Measurements from ENCODE around the gene UQCRC1.
A peak's percentile ranks its signal among the peaks of the same experiment; 100 is the strongest.

UQCRC1 gene

DNA sequence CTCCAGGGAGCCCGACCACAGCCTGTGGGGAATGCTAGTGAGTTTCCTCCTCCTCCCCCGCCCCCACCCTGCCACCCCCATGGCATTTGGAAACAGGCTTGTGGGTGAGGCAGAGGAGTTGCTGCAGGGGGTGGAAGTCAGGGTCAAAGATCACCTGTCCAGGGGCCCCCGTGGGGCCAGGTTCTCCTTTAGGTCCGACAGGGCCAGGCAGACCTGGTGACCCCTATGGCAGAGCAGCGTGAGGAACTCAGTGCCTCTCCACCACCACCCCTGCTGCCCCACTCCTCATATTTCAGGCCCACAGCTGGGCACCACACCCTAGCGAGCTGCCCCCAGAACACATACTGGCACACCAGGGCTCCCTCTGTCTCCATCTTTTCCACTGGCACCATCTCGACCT, 36.9 kb downstream of the UQCRC1 start:
- no peak for DNase-seq (ENCODE audit: low read depth, low spot score)

DNA sequence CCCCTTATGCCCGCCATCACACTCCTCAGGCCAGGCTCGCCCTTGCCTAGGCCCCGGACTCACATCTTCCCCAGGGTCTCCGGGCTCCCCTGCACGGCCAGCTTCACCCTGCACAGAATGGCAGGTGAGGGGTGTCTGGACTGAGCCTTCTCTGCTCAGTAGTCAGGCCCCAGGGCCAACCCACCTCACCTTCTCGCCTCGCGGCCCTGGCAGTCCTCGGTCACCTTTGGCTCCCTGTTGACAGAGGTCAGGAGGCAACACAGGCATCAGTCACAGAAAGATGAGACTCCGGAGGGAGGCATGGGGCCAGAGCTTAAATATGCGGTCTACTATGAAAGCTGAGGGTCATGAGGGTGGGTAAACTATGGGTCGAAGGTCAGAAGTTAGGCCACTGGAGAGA, 37.5 kb downstream of the UQCRC1 start:
- no peak for DNase-seq (ENCODE audit: low read depth, low spot score)

DNA sequence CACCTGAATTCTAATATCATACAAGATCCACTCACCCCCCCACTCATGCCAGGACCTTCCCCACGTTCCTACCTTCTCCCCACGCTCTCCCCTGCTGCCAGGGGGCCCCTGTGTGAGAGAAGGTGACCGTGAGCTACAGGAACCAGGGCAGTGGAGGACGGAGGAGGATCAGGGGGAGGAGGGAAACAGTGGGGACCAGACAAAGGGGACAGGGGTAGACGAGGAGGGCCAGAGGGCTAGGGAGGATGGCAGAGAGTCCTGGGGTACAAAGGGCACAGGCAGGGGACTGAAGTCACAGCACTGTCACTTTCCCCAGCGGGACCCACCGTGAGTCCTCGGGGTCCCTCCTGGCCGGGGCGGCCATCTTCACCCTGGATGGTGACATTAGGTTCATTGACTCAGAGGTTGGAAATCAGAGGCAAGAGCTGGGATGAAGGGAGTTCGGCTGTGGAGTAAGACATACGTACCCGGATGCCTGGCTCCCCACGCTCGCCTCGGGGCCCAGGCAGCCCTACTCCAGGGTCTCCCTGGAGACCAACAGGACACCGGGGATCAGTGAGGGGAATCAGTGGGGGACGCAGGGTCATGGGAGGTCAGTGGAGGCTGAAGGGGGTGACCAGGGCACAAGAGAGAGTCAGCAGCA, 39.5 kb downstream of the UQCRC1 start:
- DNase-seq (ENCODE audit: low read depth, low spot score) = no peak

DNA sequence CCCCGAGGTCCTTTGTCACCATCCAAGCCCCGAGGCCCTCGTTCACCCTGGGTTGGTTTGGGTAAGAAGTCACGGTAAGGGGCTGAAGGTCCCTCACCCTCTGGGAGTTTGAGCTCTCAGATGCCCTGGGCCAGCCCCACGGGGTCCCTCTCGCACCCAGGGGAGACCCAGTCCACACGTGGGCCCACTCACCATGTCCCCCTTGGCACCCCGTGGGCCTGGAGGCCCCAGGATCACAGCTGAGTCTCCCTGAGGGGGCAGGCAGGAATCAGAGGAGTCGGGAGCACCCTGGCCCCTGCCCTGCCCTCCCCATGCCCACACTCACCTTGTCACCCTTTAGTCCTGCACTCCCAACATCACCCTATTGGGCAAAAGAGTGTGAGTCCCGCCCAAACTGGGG, 40.0 kb downstream of the UQCRC1 start:
- DNase-seq (ENCODE audit: low read depth, low spot score) = no peak

DNA sequence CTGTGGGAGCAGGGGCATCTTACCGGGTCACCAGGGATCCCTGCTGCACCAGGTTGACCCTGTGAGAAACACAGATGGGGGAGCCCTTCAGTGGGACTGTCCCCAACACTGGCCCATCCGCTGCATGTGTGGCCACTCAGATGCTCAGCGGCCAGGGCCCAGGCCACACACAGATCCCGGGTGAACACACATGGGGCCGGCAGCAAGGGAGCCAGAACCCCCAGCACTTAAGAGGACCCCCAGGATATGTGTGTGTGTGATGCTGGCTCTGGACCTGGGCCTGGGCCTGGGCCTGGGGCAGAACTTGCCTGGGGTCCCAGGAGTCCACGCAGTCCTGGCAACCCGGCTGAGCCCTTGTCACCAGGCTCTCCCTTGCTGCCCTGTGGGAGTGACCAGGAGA, 41.0 kb downstream of the UQCRC1 start:
- no peak for DNase-seq (ENCODE audit: low read depth, low spot score)

DNA sequence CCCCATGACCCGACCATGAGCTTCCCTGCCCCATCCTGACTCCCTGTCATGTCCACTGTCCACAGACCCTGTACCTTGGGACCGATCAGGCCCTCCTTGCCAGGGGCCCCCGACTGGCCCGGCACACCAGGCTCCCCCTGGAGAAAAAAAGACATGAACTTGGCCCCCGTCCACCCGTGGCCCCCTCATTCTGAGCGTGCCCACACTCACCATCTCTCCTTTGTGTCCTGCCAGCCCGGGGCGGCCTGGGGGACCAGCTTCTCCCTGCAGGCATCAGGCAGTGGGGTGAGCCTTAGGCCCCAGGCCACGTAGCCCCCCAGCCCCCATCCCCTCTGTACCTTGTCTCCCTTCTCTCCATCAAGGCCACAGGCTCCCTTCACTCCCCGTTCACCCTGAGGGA, 41.9 kb downstream of the UQCRC1 start:
- DNase-seq (ENCODE audit: low read depth, low spot score) = no peak

DNA sequence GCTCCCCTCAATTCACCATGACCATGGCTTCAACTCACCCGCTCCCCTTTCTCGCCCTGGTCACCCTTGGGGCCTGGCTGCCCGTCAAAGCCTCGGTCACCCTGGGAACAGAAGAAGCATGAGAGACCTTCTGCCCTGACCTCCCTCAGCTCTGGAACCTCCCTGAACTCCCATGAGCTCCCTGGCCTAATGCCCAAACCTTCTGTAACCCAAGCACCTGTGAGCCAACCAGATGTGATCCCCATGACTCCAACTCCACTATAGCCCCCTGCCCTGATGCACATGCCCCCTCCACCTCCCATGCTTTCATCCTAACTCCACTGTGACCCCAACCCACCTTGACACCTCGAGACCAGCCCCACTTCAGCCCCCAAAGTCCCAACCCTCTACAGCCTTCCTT, 42.4 kb downstream of the UQCRC1 start:
- DNase-seq (ENCODE audit: low read depth, low spot score) = no peak

DNA sequence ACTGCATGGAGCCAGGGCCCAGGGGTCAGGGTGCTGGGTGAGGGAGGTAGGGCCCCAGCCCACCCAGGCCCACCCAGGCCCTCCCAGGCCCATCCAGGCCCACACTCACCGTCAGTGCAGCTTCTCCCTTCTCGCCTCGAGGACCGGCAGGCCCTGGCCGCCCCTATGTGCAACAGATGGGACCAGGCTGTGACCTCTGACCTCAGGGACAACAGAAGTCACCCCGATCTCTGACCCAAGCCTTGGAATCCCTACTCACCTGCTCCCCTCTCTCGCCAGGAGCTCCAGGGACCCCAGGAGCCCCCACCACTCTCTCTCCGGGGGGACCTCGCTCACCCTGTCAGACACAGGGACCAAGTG, 43.1 kb downstream of the UQCRC1 start:
- no peak for DNase-seq (ENCODE audit: low read depth, low spot score)

DNA sequence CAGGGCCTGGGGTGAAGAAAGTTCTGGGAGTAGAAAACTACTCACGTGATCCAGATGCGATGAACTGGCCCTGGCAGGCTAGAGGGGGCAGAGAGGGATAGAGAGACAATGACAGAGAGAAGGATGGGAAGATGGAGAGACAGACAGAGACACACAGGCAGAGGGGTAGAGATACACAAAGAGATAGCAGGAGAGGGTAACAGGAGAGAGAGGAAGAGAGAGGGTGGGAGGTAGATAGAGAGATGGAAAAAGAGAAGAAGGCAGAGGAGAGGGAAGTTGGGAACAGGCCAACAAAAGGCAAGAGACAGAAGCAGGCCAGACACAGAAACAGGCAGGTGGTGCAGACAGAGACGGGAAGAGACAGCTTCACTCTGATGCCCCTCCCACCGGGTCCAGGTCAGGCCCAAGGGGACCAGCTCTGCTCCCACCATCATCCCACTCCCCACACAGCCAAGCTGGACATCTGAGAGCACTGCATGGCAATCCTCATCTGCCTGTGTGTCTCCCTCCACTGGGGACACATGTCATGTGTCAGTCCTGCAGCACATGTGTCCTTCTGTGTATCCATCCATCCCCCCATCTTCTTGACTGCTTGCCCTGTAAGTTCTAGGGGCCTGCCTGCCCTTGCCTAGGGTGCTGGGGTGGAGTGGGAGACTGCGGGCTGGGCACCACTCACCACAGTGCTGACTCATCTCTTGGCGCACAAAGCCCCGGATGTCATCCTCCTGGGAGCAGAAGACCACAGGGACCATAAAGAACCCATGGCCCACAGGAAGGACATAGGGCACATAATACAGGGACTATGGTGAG, 43.6 kb downstream of the UQCRC1 start:
- DNase-seq (ENCODE audit: low read depth, low spot score) = peak; percentile 86

DNA sequence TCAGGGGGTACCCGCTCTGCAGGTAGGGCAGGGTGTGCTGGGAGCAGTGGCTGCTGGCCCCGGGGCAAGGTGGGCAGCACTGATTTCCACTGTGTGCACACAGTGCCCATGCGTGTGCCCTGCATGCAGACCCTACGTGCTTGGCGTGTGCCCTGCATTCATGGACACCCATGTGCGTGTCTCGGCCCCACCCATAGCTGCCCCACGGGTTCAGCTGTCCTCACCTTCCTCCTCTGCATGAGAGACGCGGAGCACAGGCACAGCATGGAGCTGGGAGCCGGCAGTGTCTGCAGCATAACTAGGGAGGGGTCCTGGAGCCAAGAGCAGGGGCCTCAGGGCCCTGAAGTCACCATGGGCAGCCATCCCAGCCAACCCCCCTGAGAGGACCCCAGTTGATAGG, 44.3 kb downstream of the UQCRC1 start:
- no peak for DNase-seq (ENCODE audit: low read depth, low spot score)

DNA sequence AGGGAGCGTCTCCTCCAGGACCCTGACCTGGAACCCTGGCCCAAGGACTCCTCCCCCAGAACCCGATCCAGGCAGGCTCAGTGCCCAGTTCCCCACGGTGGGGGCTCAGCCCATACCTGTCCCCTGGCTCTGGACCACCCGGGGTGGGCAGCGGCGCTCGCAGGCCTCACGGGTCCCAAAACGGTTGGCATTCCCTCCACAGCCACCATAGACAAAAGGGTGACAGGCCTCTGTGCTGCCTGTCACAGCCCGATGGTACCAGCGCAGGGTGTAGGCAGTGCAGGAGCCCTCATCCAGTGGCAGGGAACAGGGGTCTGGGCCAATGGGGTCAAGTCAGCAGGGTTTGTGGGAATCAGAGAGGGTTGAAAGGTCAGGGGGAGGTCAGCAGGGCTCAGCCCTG, 44.8 kb downstream of the UQCRC1 start:
- no peak for DNase-seq (ENCODE audit: low read depth, low spot score)

DNA sequence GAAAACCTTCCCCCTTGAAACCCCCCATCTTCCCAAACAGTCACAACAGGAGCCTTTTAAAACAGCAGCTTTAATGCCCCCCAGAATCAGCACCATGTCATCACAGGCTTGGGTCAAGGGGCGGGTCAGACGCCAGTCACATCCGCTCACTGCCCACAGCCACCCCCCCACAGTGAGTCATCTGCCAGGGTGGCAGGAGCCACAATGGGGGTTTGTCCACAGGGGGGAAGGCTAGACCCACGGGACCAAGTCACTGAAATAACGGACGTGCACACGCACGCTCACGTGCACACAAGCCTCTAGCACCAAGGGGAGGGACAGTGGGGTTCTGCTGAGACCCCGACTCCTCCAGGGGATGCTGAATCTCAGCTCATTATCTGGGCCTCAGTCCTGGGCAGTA, 45.4 kb downstream of the UQCRC1 start:
- DNase-seq (ENCODE audit: low read depth, low spot score) = peak; percentile 86

DNA sequence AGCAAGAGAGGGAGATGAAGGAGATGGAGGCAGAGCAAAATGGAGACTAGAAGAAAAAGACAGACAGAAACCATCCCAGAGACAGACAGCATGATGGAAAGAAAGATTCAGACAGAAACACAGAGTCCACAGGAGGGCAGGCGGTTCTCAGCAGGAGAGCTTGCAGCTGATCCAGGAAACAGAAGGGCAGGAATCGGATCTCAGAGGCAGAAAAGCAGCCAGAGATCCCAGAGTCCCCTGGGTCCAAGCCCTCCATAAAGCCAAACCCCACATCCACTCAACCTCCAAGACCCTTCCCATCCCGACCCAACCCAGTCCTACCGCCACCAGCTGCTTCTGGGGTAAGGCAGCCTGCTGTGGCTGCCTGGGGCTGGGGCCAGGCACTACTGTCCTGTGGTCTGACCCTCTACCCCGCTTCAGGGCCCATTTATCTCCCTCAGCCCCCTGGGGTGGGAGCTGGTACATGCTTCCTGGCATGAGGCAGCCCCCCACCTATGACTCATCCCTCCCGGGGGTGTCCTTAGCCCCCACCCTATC, 46.0 kb downstream of the UQCRC1 start, which contains the start of gene UCN2:
Gene UCN2 (minus strand): TSS at position 400 of the 537 bp plus-strand sequence. CDS start 657 bp downstream, outside the sequence.
- peak; percentile 53 for DNase-seq (ENCODE audit: low read depth, low spot score)

DNA sequence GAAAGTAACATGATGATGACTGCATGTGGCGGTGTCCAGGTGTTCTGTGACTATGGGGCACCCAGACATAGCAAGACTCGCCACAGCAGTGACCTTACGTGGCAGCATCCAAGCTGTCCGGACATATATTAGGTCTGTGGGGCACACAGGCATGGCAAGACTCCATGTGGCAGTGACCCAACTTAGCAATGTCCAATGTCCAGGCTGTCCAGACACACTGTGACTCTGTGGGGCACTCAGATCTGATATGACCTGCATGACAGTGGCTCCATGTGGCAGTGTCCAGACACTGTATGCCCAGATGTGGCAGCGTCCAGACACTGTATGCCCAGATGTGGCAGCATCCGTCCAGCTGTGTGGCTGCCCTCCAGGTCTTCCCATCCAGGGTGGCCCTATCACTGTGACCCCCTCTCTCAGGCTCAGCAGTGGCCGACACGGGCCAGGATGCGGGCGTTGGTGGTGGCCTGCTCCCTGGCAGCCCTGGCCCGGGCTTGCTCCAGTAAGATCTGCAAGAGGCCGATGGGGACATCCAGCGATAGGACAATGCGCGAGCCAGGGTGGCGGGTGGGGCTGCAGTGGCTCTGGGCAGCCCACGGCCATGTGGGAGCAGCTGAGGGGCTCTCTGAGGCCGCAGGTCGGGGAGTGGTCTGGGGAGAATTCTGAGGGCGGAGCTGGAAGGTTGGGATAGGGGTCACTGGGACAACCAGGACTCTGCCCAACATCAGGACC, 46.9 kb downstream of the UQCRC1 start:
- DNase-seq (ENCODE audit: low read depth, low spot score) = no peak

DNA sequence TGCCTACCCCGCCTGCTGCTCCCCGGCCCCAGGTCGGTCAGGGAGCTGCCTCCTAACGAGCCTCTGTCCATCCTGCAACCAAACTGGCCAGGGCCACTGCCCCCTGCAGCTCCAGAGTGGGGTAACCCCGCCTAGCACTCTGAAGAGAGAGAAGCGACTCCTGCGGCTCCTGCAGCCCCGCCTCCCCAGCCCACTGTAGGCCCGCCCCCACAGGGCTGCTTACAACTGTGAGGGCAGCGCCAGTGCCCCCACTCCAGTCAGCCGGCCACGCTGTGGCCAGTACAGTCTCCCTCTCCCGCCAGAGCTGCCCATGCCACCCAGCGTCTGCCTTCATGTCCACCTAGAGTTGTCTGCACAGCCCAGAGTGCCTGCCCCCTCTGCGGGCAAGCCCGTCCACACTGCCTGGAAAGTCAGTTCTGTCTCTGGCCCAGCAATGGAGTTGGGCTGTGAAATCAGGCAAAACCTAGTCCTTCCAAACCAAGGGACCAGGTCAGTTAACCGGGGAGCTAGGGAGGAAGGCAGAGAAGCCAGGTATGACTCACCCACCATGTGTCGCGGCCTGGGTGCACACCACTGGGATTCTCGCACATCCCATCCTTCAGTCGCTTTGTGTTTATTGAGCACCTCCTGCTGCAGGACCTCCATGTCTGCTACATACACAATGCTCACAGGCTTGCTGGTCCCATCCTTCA, 48.3 kb downstream of the UQCRC1 start:
- peak; percentile 80 for DNase-seq (ENCODE audit: low read depth, low spot score)

DNA sequence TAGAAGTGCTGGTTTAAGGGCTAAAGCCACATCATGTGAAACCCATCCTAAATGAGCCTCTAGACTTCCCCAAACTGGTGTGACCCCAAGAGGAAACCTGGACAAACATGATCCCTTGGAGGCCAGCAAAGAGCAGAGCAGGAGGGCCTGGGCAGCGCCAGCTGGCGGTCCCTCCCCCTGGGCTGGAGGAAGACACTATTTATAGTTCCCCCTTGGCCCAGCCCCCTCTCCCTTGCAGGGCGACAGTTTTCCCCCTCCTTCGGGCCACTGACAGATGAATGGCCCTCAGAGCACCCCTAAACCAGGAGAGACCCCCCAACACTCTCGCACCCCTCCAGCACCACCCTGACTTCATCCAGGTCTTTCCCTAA, 48.8 kb downstream of the UQCRC1 start:
- DNase-seq (ENCODE audit: low read depth, low spot score) = peak; percentile 34

DNA sequence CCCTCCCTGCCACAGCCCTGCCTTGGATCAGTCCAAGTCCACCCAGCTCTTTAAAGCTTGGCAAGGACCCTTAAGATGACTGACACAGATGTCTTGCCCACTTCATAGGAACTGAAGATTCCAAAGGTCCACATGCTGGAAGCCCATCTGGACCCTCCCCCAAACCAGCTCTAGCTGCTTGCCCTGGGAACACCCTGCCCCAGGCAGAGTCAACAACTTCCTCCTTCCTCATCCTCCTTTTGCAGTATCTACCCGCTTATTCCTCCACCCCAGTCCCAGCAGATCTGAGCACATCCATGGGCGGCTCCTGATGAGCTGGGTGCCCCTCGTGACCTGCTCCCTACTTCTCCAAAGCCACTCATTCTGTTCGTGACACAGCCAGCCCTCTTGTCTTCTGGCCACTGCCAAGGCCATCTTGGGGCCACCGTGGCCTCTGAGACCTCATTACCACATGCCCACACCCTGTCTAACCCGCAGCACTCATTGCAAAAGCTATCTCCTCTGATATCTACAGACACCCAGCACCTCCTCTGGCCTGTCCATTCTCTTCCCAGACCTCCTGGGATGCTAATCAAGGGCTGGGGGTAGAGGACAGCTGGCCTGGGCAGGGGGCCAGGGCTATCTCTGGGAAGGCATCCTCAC, 50.8 kb downstream of the UQCRC1 start:
- no peak for DNase-seq (ENCODE audit: low read depth, low spot score)

DNA sequence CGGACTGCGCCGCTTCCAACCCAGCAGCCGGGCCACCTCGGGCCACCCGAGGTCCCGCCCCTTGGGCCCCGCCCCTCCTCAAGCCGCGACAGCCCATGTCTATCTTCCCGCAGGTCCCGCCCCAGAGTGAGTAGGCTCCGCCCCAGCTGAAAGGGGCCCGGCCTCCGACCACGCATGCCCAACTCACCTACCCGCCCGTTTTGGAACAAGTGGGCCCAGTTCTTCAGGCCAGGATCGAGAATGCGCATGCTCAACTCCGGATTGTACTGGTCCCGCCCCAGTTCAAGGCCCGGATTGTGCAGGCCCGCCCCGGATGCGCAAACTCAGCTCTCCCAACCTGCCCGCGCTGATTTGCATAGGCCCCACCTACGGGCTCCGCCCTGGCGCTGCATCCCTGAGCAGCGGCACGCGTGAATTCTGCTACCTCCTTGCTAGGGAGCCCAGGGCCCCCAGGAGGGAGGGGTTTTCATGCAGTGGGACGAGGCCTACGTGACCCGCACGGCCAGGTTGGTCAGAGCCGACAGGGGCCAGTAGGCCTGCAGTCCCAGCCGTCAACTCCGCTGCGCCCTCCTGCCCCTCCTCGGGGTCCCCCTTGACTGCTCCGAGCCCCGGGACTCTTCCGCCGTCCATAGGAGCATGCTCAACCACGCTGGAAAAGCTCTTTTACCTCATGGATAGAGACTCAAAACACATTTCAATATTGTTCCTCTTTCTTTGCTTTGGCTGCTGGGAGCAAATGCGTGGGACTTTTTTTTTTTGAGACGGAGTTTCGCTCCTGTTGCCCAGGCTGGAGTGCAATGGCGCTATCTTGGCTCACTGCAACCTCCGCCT, 52.4 kb downstream of the UQCRC1 start, which contains the start of gene PFKFB4:
Gene PFKFB4 (minus strand): TSS at position 8 of the 831 bp plus-strand sequence. CDS start 26 bp downstream, outside the sequence.
- peak; percentile 99 for DNase-seq (ENCODE audit: low read depth, low spot score)

DNA sequence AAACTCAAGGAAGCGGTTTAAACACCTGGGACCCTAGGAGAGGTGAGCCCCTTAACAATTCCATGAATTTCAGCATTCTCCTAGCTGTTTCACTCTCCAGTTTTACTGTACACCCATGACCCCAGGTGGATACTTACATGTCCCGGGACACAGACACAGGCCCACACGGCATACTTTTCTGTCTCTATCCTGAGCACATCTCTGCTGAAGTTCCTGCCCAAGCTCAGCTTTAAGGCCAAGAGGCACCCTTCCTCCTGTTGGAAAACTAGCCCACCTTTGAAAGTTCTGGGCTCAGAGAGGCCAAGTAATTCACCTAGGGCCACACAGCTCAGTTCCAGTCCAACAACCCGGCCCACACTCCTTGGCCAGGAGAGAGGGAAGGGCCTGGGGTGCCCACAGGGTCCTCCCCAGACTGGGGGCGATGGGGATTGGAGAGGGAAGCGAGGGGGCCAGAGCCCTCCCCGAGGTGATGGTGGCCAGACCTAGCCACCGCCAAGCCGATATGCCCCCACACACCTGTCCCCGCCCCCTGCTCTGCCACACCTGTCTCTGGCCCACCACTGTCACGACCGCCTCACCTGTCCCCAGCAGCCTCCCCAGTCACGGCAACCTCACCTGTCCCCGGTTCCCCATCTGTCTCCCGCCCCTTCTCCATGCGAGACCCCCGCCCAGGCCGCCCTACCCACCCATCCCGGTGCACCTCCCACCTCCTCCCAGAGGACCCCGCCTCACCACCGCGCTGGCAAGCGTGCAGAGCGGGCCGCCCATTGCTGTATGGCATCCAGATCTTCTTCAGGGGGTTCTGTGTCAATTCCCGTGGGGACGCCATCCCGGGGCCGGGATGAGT, 53.3 kb downstream of the UQCRC1 start:
- DNase-seq (ENCODE audit: low read depth, low spot score) = no peak
